ENCODE results near the gene NIPAL1. TPM values are rescaled to one million over a fixed set of nuclear protein-coding genes. Genes with fewer than 3 reads are reported as not detected.

NIPAL1 gene
- total RNA-seq, 1 experiment from 2014 or later = 7.1 TPM

GRCh38 chr4:48015678-48016077 lies 894 bp upstream of the NIPAL1 start:
- peak overlapping the region; percentile 88 for H3K4me3 Mint-ChIP-seq
- H3K27ac Mint-ChIP-seq = peak overlapping the region; percentile 74
- peaks cover 17% of the 10 kb centered on the region for H3K27me3 Mint-ChIP-seq (ENCODE audit: low read depth)
- H3K36me3 Mint-ChIP-seq = peaks cover 25% of the 10 kb centered on the region
- ChIA-PET CTCF (interaction anchor here (0.8 to 1.3 kb wide), 3 partner anchors 17 to 67 kb away, joined by 3 to 4 read pairs (median 3); no protein-coding TSS in a partner anchor), POLR2A (no interaction called here)
- H3K4me1 Mint-ChIP-seq = peaks cover 29% of the 10 kb centered on the region
- ATAC-seq = no peak
- H3K9me3 Mint-ChIP-seq = peaks cover 29% of the 10 kb centered on the region
- no peak for DNase-seq (ENCODE audit: low spot score)
- TF ChIP-seq CREB1 (CRISPR knock-in tag; IDR thresholded peaks at IDR 0.05) (no peak), SMAD3 (CRISPR knock-in tag; IDR thresholded peaks at IDR 0.05; ENCODE audit: borderline replicate concordance) (no peak), TP53 (CRISPR knock-in tag; IDR thresholded peaks at IDR 0.05) (no peak), ZMAT4 (CRISPR knock-in tag; IDR thresholded peaks at IDR 0.05) (no peak), MYBL2 (CRISPR knock-in tag; IDR thresholded peaks at IDR 0.05) (no peak)
- TF ChIP-seq, protein P1, sequence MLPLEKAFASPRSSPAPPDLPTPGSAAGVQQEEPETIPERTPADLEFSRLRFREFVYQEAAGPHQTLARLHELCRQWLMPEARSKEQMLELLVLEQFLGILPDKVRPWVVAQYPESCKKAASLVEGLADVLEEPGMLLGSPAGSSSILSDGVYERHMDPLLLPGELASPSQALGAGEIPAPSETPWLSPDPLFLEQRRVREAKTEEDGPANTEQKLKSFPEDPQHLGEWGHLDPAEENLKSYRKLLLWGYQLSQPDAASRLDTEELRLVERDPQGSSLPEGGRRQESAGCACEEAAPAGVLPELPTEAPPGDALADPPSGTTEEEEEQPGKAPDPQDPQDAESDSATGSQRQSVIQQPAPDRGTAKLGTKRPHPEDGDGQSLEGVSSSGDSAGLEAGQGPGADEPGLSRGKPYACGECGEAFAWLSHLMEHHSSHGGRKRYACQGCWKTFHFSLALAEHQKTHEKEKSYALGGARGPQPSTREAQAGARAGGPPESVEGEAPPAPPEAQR (CRISPR knock-in tag; IDR thresholded peaks at IDR 0.05) = no peak

- Mint-ChIP-seq H3K4me1 (peaks cover 15% of the 10 kb centered on the region), H3K4me3 (peak overlapping the region; percentile 88), H3K27me3 (ENCODE audit: low read depth) (peaks cover 17% of the 10 kb centered on the region), H3K27ac (no peak overlapping the region), H3K9me3 (peaks cover 15% of the 10 kb centered on the region), H3K36me3 (peaks cover 11% of the 10 kb centered on the region)
- CTCF ChIA-PET = interaction anchor here (1.5 kb wide), 1 partner anchor 181 kb away, joined by 5 read pairs; no protein-coding TSS in a partner anchor
- ATAC-seq (peak; percentile 38), DNase-seq (ENCODE audit: low spot score) (peak; percentile 57)
- 0 out of 2 replicates have a peak, but pooled peaks have one; percentile 6 for TF ChIP-seq ZNF138 (CRISPR knock-in tag; conservative IDR thresholded peaks at IDR 0.05)
- no peak for TF ChIP-seq ZNF263 (CRISPR knock-in tag; IDR thresholded peaks at IDR 0.05; ENCODE audit: low read depth)
- POLR2A ChIA-PET = no interaction called here
Measured at GRCh38 chr4:48017108-48017571, 568 bp downstream of the NIPAL1 start.

DNA sequence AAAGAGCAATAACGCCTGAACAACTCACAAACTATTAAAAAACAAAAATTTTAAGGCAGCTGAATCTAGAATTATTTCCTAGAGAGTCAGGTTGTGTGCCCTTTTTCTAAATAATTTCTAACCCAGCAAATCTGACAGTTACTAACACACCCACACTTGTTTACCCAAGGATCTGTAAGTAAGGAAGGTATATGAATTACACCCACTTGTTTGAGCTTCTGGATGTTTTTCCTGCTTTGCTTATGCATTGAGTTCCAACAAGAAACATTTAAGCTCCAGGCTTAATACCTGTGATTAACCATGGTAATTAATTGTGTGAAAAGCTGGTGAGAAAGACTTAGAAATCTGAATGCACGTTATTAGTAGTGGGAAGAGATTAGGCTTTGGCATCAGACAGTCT lies 1.5 kb downstream of the NIPAL1 start:
- Mint-ChIP-seq H3K9me3 (peaks cover 8% of the 10 kb centered on the region), H3K4me1 (peaks cover 9% of the 10 kb centered on the region), H3K36me3 (peaks cover 9% of the 10 kb centered on the region), H3K27ac (no peak overlapping the region), H3K4me3 (no peak overlapping the region), H3K27me3 (ENCODE audit: low read depth) (peaks cover 17% of the 10 kb centered on the region)
- ChIA-PET POLR2A (no interaction called here), CTCF (interaction anchor here (1.1 to 1.9 kb wide), 3 partner anchors 16 to 182 kb away, joined by 3 to 5 read pairs (median 4); no protein-coding TSS in a partner anchor)
- TF ChIP-seq, protein P2, sequence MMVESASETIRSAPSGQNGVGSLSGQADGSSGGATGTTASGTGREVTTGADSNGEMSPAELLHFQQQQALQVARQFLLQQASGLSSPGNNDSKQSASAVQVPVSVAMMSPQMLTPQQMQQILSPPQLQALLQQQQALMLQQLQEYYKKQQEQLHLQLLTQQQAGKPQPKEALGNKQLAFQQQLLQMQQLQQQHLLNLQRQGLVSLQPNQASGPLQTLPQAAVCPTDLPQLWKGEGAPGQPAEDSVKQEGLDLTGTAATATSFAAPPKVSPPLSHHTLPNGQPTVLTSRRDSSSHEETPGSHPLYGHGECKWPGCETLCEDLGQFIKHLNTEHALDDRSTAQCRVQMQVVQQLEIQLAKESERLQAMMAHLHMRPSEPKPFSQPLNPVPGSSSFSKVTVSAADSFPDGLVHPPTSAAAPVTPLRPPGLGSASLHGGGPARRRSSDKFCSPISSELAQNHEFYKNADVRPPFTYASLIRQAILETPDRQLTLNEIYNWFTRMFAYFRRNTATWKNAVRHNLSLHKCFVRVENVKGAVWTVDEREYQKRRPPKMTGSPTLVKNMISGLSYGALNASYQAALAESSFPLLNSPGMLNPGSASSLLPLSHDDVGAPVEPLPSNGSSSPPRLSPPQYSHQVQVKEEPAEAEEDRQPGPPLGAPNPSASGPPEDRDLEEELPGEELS (CRISPR knock-in tag; IDR thresholded peaks at IDR 0.05) = no peak
- TF ChIP-seq CREM (CRISPR knock-in tag; IDR thresholded peaks at IDR 0.05) = no peak
- TF ChIP-seq, protein P3, sequence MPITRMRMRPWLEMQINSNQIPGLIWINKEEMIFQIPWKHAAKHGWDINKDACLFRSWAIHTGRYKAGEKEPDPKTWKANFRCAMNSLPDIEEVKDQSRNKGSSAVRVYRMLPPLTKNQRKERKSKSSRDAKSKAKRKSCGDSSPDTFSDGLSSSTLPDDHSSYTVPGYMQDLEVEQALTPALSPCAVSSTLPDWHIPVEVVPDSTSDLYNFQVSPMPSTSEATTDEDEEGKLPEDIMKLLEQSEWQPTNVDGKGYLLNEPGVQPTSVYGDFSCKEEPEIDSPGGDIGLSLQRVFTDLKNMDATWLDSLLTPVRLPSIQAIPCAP (CRISPR knock-in tag; IDR thresholded peaks at IDR 0.05) = no peak
- no peak for TF ChIP-seq AFF4 (CRISPR knock-in tag; IDR thresholded peaks at IDR 0.05; ENCODE audit: borderline replicate concordance)
- DNase-seq (ENCODE audit: low spot score) (no peak), ATAC-seq (no peak)
